Thoracic aorta (tissue), 2 donors: ENCODE results near the gene CYP2D6. TPM values are rescaled to one million over a fixed set of nuclear protein-coding genes. Genes with fewer than 3 reads are reported as not detected.

ENCODE experiments used
- ATAC-seq: fragments of 150-250 bp; one replicate; pipeline ENCODE4 v1.8.0; 2017; ENCODE audit warnings: low read depth; ENCODE audit not compliant: insufficient number of reproducible peaks, low FRiP score
- DNase-seq: peaks from one replicate; pipeline ENCODE4 v3.0.0-alpha.2; 2020; ENCODE audit warnings: low spot score
- H3K27ac ChIP-seq, 2 donors: fragments of 200-600 bp; sonication (generic); 1 replicate in 1 of 2; 2 replicates in 1 of 2; pipeline ENCODE4 v1.5.1; 2016; ENCODE audit warnings: mild to moderate bottlenecking in 2 of 2, moderate library complexity in 2 of 2
- H3K27me3 ChIP-seq: fragments of 200-600 bp; sonication (generic); replicated peaks from 2 replicates; pipeline ENCODE4 v1.6.0; 2016; ENCODE audit warnings: mild to moderate bottlenecking; ENCODE audit not compliant: insufficient read depth
- H3K36me3 ChIP-seq: fragments of 200-600 bp; sonication (generic); one replicate; pipeline ENCODE4 v1.5.1; 2016
- H3K4me1 ChIP-seq, 2 donors: fragments of 200-600 bp; sonication (generic); 1 replicate in 1 of 2; 2 replicates in 1 of 2; pipeline versions ENCODE4 v1.5.1 to v1.6.0; 2016; ENCODE audit warnings: low read depth in 2 of 2, mild to moderate bottlenecking in 1 of 2; ENCODE audit not compliant: control insufficient read depth in 1 of 2
- H3K4me3 ChIP-seq: fragments of 200-600 bp; sonication (generic); 2 replicates; pipeline ENCODE4 v1.5.1; 2016; ENCODE audit warnings: mild to moderate bottlenecking
- H3K9me3 ChIP-seq: fragments of 200-600 bp; sonication (generic); 2 replicates; pipeline ENCODE4 v1.5.1; 2016
- total RNA-seq, 2 donors: library from RNA; depleted of rRNA; stranded (reverse); fragments of >200 nt; gene quantifications; one replicate each; pipeline versions ENCODE4 v1.1.0 to v1.2.3, GENCODE V29; 2016
- TF ChIP-seq, protein P1 (sequence below): fragments of 200-600 bp; sonication (generic); IDR thresholded peaks from one replicate; pipeline ENCODE4 v1.5.1; 2019; ENCODE audit warnings: antibody characterized with exemption

CYP2D6 gene
- total RNA-seq, 2 donors from 2014 or later, result not detected

DNA sequence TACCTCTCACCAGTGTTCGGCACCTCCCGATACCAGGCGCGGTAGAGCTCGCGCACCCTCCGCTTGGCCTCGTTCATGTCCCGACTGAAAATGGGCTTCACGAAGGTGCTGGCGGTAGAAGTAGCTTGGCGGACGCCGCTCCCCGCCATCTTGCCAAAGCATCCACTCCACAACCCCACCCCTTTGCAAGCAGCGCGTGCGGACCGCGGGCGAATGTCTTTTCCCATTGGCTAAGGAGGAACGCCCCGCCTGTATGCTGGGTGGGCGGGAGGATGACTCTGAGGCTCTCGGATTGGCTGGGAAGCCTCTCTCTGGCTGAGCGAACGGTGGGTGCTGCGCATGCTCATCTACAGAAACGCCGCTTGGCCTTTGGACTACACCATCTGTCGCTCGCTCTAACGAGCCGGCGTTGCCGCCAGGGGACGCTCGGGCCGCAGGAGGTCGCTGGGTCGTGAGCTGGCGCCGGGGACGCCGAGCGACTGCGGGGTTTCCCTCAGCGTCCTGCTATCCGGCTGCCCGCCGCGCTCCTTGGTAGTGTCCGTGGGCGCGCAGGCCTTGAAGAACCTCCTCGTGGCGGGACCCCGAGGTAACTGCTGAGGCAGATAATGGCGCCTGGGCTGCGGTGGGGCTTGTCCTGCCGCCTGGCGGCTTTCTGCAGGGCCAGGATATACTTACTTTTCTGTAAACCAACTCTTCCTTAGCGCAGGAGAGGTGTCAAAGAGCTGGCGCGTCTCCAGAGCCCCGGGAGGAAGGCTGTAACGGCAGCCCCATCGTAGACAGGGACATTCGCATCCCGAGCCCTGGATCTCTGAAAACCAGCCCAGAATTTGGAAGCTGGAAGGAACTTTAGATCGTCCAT lies 39.8 kb downstream of the CYP2D6 start, which contains the start of gene NDUFA6:
NDUFA6 (minus strand) TSS at position 177 of the 859 bp plus-strand sequence; CDS start at position 149, 28 bp downstream.
- Histone ChIP-seq H3K4me1 (peaks cover 9 to 27% of the 10 kb centered on the region in 2 donors), H3K9me3 (no peaks in the 10 kb centered on the region)

GRCh38 chr22:42086051-42086450 lies 44.6 kb downstream of the CYP2D6 start:
- Histone ChIP-seq H3K9me3 (no peaks in the 10 kb centered on the region), H3K27me3 (no peaks in the 10 kb centered on the region), H3K4me3 (no peak overlapping the region), H3K4me1 (peaks cover 5 to 25% of the 10 kb centered on the region in 2 donors), H3K36me3 (peaks cover 37% of the 10 kb centered on the region), H3K27ac (no peak overlapping the region)
- no peak for ATAC-seq
- no peak for DNase-seq
- TF ChIP-seq, protein P1, sequence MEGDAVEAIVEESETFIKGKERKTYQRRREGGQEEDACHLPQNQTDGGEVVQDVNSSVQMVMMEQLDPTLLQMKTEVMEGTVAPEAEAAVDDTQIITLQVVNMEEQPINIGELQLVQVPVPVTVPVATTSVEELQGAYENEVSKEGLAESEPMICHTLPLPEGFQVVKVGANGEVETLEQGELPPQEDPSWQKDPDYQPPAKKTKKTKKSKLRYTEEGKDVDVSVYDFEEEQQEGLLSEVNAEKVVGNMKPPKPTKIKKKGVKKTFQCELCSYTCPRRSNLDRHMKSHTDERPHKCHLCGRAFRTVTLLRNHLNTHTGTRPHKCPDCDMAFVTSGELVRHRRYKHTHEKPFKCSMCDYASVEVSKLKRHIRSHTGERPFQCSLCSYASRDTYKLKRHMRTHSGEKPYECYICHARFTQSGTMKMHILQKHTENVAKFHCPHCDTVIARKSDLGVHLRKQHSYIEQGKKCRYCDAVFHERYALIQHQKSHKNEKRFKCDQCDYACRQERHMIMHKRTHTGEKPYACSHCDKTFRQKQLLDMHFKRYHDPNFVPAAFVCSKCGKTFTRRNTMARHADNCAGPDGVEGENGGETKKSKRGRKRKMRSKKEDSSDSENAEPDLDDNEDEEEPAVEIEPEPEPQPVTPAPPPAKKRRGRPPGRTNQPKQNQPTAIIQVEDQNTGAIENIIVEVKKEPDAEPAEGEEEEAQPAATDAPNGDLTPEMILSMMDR, result no peak

More for the DNA sequence above, 39.8 kb downstream of the CYP2D6 start, which contains the start of gene NDUFA6:
- peak within 1 kb of the TSS; percentile 83 for H3K4me3 ChIP-seq
- peaks cover 7% of the 10 kb centered on the region for H3K36me3 ChIP-seq
- peak; percentile 98 for DNase-seq
- ATAC-seq, result peak; percentile 99
- peak within 1 kb of the TSS; percentile 90 to 91 for H3K27ac ChIP-seq
- no peaks in the 10 kb centered on the region for H3K27me3 ChIP-seq
- TF ChIP-seq, protein P1, result peak; percentile 84

GRCh38 chr22:42084874-42085273 lies 45.7 kb downstream of the CYP2D6 start:
- Histone ChIP-seq H3K27me3 (no peaks in the 10 kb centered on the region), H3K4me1 (peaks cover 5 to 28% of the 10 kb centered on the region in 2 donors), H3K4me3 (no peak overlapping the region), H3K9me3 (no peaks in the 10 kb centered on the region), H3K36me3 (peaks cover 37% of the 10 kb centered on the region), H3K27ac (no peak overlapping the region)
- ATAC-seq (no peak), DNase-seq (no peak)
- TF ChIP-seq, protein P1, result no peak

GRCh38 chr22:42083119-42083518 lies 47.5 kb downstream of the CYP2D6 start:
- Histone ChIP-seq H3K27ac (no peak overlapping the region), H3K27me3 (no peaks in the 10 kb centered on the region), H3K4me3 (no peak overlapping the region), H3K4me1 (peaks cover 8 to 27% of the 10 kb centered on the region in 2 donors), H3K9me3 (no peaks in the 10 kb centered on the region), H3K36me3 (peaks cover 37% of the 10 kb centered on the region)
- no peak for ATAC-seq
- TF ChIP-seq, protein P1, result no peak
- DNase-seq, result no peak

- peaks cover 8 to 40% of the 10 kb centered on the region in 2 donors for H3K4me1 ChIP-seq
- DNase-seq (no peak), ATAC-seq (no peak)
- peak overlapping the region; percentile 78 for H3K4me3 ChIP-seq
- no peaks in the 10 kb centered on the region for H3K9me3 ChIP-seq
- peaks cover 26% of the 10 kb centered on the region for H3K36me3 ChIP-seq
- TF ChIP-seq, protein P1, result no peak
- peak overlapping the region; percentile 98 to 99 for H3K27ac ChIP-seq
- no peaks in the 10 kb centered on the region for H3K27me3 ChIP-seq
Measured at GRCh38 chr22:42080287-42080686, 50.3 kb downstream of the CYP2D6 start.
